Ovary (tissue), 3 donors: ENCODE results near the gene HTR2A.

Experiments
- EP300 ChIP-seq: sonication (generic); formaldehyde crosslinking; IDR thresholded peaks from one replicate; pipeline ENCODE4 v1.6.1; 2017; ENCODE audit warnings: antibody characterized with exemption
- TF ChIP-seq, protein P1 (sequence below), 3 donors: fragments of 450-650 bp in 2 of 3; fragments of 200-600 bp in 1 of 3; IDR thresholded peaks; one replicate each; pipeline versions ENCODE4 v1.5.1 to v1.8.0; 2016 to 2022; ENCODE audit warnings: antibody characterized with exemption in 3 of 3, mild to moderate bottlenecking in 1 of 3
- donor health status: DM: no; HTN: no; CAD: no.

DNA sequence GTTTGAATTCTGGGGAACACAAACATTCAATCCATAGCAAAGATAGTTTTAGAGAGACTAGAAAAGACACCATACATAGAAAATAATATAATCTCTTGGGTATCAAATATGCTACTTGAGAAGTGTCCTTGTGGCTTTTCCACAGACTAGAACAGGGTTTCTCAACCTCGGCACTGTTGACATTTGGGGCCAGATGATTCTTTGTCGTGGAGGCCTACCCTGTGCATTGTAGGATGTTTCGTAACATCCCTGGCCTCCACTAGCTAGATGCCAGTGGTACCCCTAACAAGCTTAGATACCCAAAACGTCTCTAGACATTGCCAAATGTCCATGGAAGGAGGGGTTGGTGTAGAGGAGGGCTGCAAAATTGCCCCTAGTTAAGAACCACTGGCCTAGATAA lies 97.7 kb downstream of the HTR2A start:
- TF ChIP-seq, protein P1, sequence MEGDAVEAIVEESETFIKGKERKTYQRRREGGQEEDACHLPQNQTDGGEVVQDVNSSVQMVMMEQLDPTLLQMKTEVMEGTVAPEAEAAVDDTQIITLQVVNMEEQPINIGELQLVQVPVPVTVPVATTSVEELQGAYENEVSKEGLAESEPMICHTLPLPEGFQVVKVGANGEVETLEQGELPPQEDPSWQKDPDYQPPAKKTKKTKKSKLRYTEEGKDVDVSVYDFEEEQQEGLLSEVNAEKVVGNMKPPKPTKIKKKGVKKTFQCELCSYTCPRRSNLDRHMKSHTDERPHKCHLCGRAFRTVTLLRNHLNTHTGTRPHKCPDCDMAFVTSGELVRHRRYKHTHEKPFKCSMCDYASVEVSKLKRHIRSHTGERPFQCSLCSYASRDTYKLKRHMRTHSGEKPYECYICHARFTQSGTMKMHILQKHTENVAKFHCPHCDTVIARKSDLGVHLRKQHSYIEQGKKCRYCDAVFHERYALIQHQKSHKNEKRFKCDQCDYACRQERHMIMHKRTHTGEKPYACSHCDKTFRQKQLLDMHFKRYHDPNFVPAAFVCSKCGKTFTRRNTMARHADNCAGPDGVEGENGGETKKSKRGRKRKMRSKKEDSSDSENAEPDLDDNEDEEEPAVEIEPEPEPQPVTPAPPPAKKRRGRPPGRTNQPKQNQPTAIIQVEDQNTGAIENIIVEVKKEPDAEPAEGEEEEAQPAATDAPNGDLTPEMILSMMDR (IDR thresholded peaks at IDR 0.05): no peak
- TF ChIP-seq EP300: no peak
